ENCODE results near the gene LRP5.
"Not testable (repeated sequence)": the region's sequence is repeated elsewhere in the genome, so short reads cannot be mapped to it uniquely, and the experiment has no call there.

DNA sequence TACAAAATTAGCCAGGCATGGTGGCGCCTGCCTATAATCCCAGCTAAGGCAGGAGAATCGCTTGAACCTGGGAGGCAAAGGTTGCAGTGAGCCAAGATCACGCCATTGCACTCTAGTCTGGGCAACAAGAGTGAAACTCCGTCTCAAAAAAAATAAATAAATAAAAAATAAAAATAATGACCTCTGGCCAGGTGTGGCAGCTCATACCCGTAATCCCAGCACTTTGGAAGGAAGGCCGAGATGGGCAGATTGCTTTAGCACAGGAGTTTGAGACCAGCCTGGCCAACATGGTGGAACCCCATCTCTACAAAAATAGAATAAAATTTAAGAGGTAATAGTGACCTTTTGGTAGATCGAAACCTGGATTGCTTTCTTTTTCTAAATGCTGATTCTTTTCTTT, 88.2 kb downstream of the LRP5 start:
- TF ChIP-seq, protein P1, sequence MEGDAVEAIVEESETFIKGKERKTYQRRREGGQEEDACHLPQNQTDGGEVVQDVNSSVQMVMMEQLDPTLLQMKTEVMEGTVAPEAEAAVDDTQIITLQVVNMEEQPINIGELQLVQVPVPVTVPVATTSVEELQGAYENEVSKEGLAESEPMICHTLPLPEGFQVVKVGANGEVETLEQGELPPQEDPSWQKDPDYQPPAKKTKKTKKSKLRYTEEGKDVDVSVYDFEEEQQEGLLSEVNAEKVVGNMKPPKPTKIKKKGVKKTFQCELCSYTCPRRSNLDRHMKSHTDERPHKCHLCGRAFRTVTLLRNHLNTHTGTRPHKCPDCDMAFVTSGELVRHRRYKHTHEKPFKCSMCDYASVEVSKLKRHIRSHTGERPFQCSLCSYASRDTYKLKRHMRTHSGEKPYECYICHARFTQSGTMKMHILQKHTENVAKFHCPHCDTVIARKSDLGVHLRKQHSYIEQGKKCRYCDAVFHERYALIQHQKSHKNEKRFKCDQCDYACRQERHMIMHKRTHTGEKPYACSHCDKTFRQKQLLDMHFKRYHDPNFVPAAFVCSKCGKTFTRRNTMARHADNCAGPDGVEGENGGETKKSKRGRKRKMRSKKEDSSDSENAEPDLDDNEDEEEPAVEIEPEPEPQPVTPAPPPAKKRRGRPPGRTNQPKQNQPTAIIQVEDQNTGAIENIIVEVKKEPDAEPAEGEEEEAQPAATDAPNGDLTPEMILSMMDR (IDR thresholded peaks at IDR 0.05), result not testable (repeated sequence)
- not testable (repeated sequence) for TF ChIP-seq POLR2A (IDR thresholded peaks at IDR 0.05)
